HepG2 (cell line): Measurements from ENCODE around the gene MTG1. TPM values are rescaled to one million over a fixed set of nuclear protein-coding genes. Genes with fewer than 3 reads are reported as not detected.

Source experiments
- ATAC-seq: fragments of 200-7000 bp; cut with Tn5 transposase; 3 replicates; pipeline ENCODE4 v1.9.1; 2020; ENCODE audit warnings: mild to moderate bottlenecking, moderate library complexity
- BruUV-seq: library from RNA; stranded (reverse); fragments of 400-500 nt; replicated peaks from 2 replicates; lab custom pipeline; 2021; lab: Mats Ljungman, UMichigan
- CTCF ChIA-PET: fragments of 300-600 bp; formaldehyde crosslinking; extraction: SDS; loops from one replicate; lab custom pipeline; 2021; ENCODE audit warnings: low total read pairs, inconsistent platforms, low intra/inter-chr PET ratio; lab: Yijun Ruan, JAX
- POLR2A ChIA-PET: fragments of 350-600 bp; sonication (Branson Sonifier 250); formaldehyde crosslinking; loops from one replicate; lab custom pipeline; 2020; ENCODE audit warnings: antibody characterized with exemption, inconsistent platforms; lab: Yijun Ruan, JAX
- DNase-seq: peaks from one replicate; pipeline ENCODE4 v3.0.0-alpha.2; 2015; ENCODE audit warnings: low spot score
- FAIRE-seq: peaks from 3 replicates; lab custom pipeline; 2011; peaks lifted over from hg19 to GRCh38; lab: Jason Lieb, UNC
- H2AFZ ChIP-seq: one replicate; pipeline ENCODE4 v1.6.1; 2011; ENCODE audit warnings: low read length, inconsistent platforms
- H3K27ac ChIP-seq: fragments of 300-600 bp; 3 replicates; pipeline ENCODE4 v1.8.0; 2011; ENCODE audit warnings: mixed run types, mild to moderate bottlenecking, mixed read lengths, low read length, inconsistent platforms; ENCODE audit not compliant: insufficient read depth; ENCODE audit errors: extremely low read length
- H3K27me3 ChIP-seq, 2 experiments: fragments of 200-600 bp in 1 of 2; 2 replicates in 1 of 2; 3 replicates in 1 of 2; pipeline versions ENCODE4 v1.6.0 to v1.8.0; 2011; ENCODE audit warnings: low read length in 2 of 2, mild to moderate bottlenecking in 2 of 2, moderate library complexity in 2 of 2, inconsistent platforms in 1 of 2; ENCODE audit not compliant: insufficient read depth in 2 of 2, control insufficient read depth in 1 of 2
- H3K36me3 ChIP-seq, 2 experiments: fragments of 200-600 bp in 1 of 2; replicated peaks in 1 of 2; 2 replicates in 1 of 2; 3 replicates in 1 of 2; pipeline versions ENCODE4 v1.5.1 to v1.8.0; 2011; ENCODE audit warnings: low read length in 2 of 2, inconsistent platforms in 1 of 2; ENCODE audit not compliant: insufficient read depth in 2 of 2, control insufficient read depth in 1 of 2
- H3K4me1 ChIP-seq: 2 replicates; pipeline ENCODE4 v1.5.1; 2012; ENCODE audit warnings: low read length, inconsistent platforms; ENCODE audit not compliant: insufficient read depth
- H3K4me2 ChIP-seq: 2 replicates; pipeline ENCODE4 v1.6.0; 2011; ENCODE audit warnings: low read depth, low read length, inconsistent platforms
- H3K4me3 ChIP-seq, 3 experiments: fragments of 200-600 bp in 1 of 3; sonication (generic), shearing (Covaris generic) in 1 of 3; replicated peaks in 1 of 3; 2 replicates each; pipeline ENCODE4 v1.5.1; 2011 to 2016; ENCODE audit warnings: low read length in 3 of 3, inconsistent platforms in 2 of 3, low read depth in 2 of 3, mild to moderate bottlenecking in 2 of 3, control low read depth in 1 of 3, mixed read lengths in 1 of 3; ENCODE audit not compliant: insufficient read depth in 1 of 3
- H3K79me2 ChIP-seq: one replicate; pipeline ENCODE4 v1.6.1; 2011; ENCODE audit warnings: low read length, inconsistent platforms; ENCODE audit not compliant: insufficient read depth
- H3K9ac ChIP-seq: 2 replicates; pipeline ENCODE4 v1.6.0; 2011; ENCODE audit warnings: mild to moderate bottlenecking, low read depth, low read length, inconsistent platforms; ENCODE audit not compliant: insufficient read depth
- H3K9me3 ChIP-seq: 2 replicates; pipeline ENCODE4 v1.5.1; 2012; ENCODE audit warnings: mild to moderate bottlenecking, low read length
- H4K20me1 ChIP-seq: 2 replicates; pipeline ENCODE4 v1.6.0; 2011; ENCODE audit warnings: inconsistent platforms, mild to moderate bottlenecking, low read length, moderate library complexity; ENCODE audit not compliant: insufficient read depth
- NRL ChIP-seq: sonication (generic); formaldehyde crosslinking; IDR thresholded peaks from 2 replicates; pipeline ENCODE4 v1.5.0; 2020; ENCODE audit warnings: missing genetic modification reagents, mild to moderate bottlenecking, moderate library complexity, borderline replicate concordance
- RFX1 ChIP-seq: fragments of 450-650 bp; IDR thresholded peaks from 2 replicates; pipeline ENCODE4 v1.6.1; 2017
- ZBTB33 ChIP-seq: sonication (generic); formaldehyde crosslinking; IDR thresholded peaks from 2 replicates; pipeline ENCODE4 v1.4.0; 2020; ENCODE audit warnings: missing genetic modification reagents
- ZBTB38 ChIP-seq: sonication (generic); formaldehyde crosslinking; IDR thresholded peaks from 2 replicates; pipeline ENCODE4 v1.5.1; 2020; ENCODE audit warnings: mild to moderate bottlenecking, missing genetic modification reagents
- ZNF138 ChIP-seq: sonication (generic); formaldehyde crosslinking; IDR thresholded peaks from 2 replicates; pipeline ENCODE4 v1.5.0; 2020; ENCODE audit warnings: mild to moderate bottlenecking, low read depth, missing genetic modification reagents
- ZNF207 ChIP-seq: fragments of 450-650 bp; IDR thresholded peaks from 2 replicates; pipeline ENCODE4 v1.6.1; 2016; ENCODE audit warnings: antibody characterized with exemption, borderline replicate concordance
- ZNF230 ChIP-seq: sonication (generic); formaldehyde crosslinking; IDR thresholded peaks from 2 replicates; pipeline ENCODE4 v1.4.0; 2020; ENCODE audit warnings: mild to moderate bottlenecking, missing genetic modification reagents
- ZNF253 ChIP-seq: sonication (generic); formaldehyde crosslinking; IDR thresholded peaks from 2 replicates; pipeline ENCODE4 v1.8.0; 2022; ENCODE audit warnings: mild to moderate bottlenecking, missing genetic modification reagents, borderline replicate concordance
- ZNF577 ChIP-seq: sonication (generic); formaldehyde crosslinking; IDR thresholded peaks from 2 replicates; pipeline ENCODE4 v1.4.0; 2020; ENCODE audit warnings: mild to moderate bottlenecking, low read depth, missing genetic modification reagents, borderline replicate concordance
- ZNF740 ChIP-seq: sonication (generic); formaldehyde crosslinking; IDR thresholded peaks from 2 replicates; pipeline ENCODE4 v1.4.0; 2020; ENCODE audit warnings: missing genetic modification reagents
- WGBS: methylation state at CpG from one replicate; pipeline ENCODE4 v1.1.6; 2017; ENCODE audit warnings: low lambda C conversion rate; 5-methylcytosine and 5-hydroxymethylcytosine counted together
- in situ Hi-C: cut with HindIII; loops from 2 replicates; pipeline ENCODE4 v1.10.0; 2017; ENCODE audit warnings: low pct_unique_long_range_greater_than_20kb; ENCODE audit not compliant: extremely low pct_ligation_motif_present
- intact Hi-C: fragments of 100-400 bp; cut with micrococcal nuclease; formaldehyde crosslinking; loops from one replicate; pipeline ENCODE4 v1.10.0; 2022; ENCODE audit not compliant: unreplicated experiment
- polyA plus RNA-seq, 8 experiments: library from polyadenylated mRNA; depleted of rRNA in 3 of 8; stranded (reverse) in 7 of 8; unstranded in 1 of 8; fragments of >200 nt; fragmentation: Illumina TruSeq in 4 of 8; extraction: Trizol in 4 of 8; gene quantifications; 2 replicates each; pipeline versions ENCODE4 v1.2.1 to v1.2.3, GENCODE V29; 2011 to 2016; ENCODE audit warnings: low read depth in 4 of 8, missing spikeins in 1 of 8, mixed read lengths in 1 of 8; ENCODE audit not compliant: insufficient read depth in 1 of 8
- total RNA-seq, 5 experiments: library from RNA; depleted of rRNA; stranded (reverse); fragments of >200 nt; fragmentation: Illumina TruSeq; extraction: Trizol; gene quantifications; 2 replicates each; pipeline ENCODE4 v1.2.3, GENCODE V29; 2016; ENCODE audit warnings: low read depth in 1 of 5

MTG1 gene
- total and polyA plus RNA-seq, 2 of the 13 experiments (the other 11 are each of a cell fraction or from before 2014, with no cell fraction given): 42.0 to 103 TPM

- POLR2A ChIA-PET: interaction anchor here (3.1 to 4.6 kb wide), 3 partner anchors 15 to 51 kb away, joined by 11 to 78 read pairs (median 21); partner anchors contain the start of genes FUOM and MTG1
- H3K36me3 ChIP-seq: no peaks in the 10 kb centered on the region
- no peaks in the 10 kb centered on the region for H4K20me1 ChIP-seq
- ATAC-seq (no peak), FAIRE-seq (no peak), DNase-seq (no peak)
- no peak overlapping the region for H2AFZ ChIP-seq
- no peak overlapping the region for H3K4me2 ChIP-seq
- H3K9me3 ChIP-seq: no peaks in the 10 kb centered on the region
- H3K27me3 ChIP-seq: peaks cover 0 to 3% of the 10 kb centered on the region in 2 experiments; a peak in 2 of 5 replicates
- no peaks in the 10 kb centered on the region for H3K79me2 ChIP-seq
- CTCF ChIA-PET: no interaction called here
- BruUV-seq: no TSS peak
- H3K27ac ChIP-seq: no peak overlapping the region
- peaks cover 19% of the 10 kb centered on the region for H3K4me1 ChIP-seq
- WGBS: 85% methylated on average over 22 of the region's 36 CpGs
- TF ChIP-seq ZBTB38 (CRISPR knock-in tag) (0 out of 2 replicates have a peak, but pooled peaks have one; percentile 18), ZNF230 (CRISPR knock-in tag) (no peak), ZNF577 (CRISPR knock-in tag) (no peak), ZBTB33 (peak; percentile 86), NRL (CRISPR knock-in tag) (no peak), ZNF740 (CRISPR knock-in tag) (no peak), ZNF138 (CRISPR knock-in tag) (no peak), ZNF253 (no peak), ZNF207 (no peak), RFX1 (no peak)
- in situ Hi-C loops: no loop called here
- intact Hi-C loops: loop anchor here (10.0 kb wide), 1 partner anchor 55 kb away; no protein-coding TSS in a partner anchor
- H3K9ac ChIP-seq: no peak overlapping the region
- no peak overlapping the region for H3K4me3 ChIP-seq
Observed at GRCh38 chr10:133379801-133380666, 13.9 kb upstream of the MTG1 start.
